ENCODE results near the gene BOLL.

The BOLL gene

DNA sequence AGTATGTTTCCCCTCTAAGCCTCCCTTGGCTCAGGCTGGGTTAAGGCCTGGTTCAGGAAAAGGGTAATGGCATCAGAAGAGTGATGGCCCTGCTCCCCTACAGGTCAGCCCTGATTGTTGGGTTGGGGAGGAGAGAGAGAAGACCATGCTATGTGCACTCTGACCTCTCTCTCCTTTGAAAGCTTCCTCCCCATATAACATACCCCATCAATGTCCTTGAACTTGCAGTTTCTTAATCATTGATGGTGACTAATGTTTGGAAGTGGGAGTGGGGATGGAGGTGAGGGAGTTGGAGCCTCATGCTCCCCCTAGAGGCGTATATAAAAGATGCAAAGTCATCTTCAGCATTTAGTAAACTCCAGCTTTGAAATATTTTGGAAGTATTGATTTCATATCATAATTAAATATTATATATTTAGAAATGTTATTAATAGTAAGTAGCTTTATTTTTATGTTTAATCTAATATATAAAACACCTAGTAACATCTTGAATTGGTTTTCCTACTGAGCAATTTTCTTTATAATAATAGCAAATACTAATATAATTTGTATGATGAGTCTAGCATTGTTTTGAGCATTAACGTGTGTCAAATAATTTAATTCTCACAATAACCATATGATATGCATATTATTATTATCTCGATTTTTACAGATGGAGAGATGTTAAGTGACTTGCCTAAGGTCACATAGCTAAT lies 28.1 kb upstream of the BOLL start:
- Histone ChIP-seq H3K9me2 (replicated peaks; ENCODE audit: control insufficient read depth, low read length) (no peaks in the 10 kb centered on the region; the same call in 1 of the 2 replicates), H3K4me2 (ENCODE audit: low read length) (no peak overlapping the region), H3K79me2 (ENCODE audit: control insufficient read depth, low read length) (no peaks in the 10 kb centered on the region), H3K36me3 (ENCODE audit: control insufficient read depth, low read length) (no peaks in the 10 kb centered on the region), H3K27ac (ENCODE audit: low read depth, low read length) (no peak overlapping the region), H4K20me1 (ENCODE audit: control insufficient read depth, insufficient read depth, low read depth, low read length) (no peaks in the 10 kb centered on the region), H3K27me3 (ENCODE audit: control insufficient read depth, low read length) (peaks cover 38% of the 10 kb centered on the region), H3K4me3 (ENCODE audit: low read length) (no peak overlapping the region), H3K4me1 (ENCODE audit: control insufficient read depth, low read length) (no peaks in the 10 kb centered on the region), H3K9me3 (ENCODE audit: control insufficient read depth, insufficient read depth, low read length) (no peaks in the 10 kb centered on the region), H3F3A (ENCODE audit: control insufficient read depth, insufficient read depth) (no peaks in the 10 kb centered on the region)
- TF ChIP-seq EZH2phosphoT487 (IDR thresholded peaks at IDR 0.05; ENCODE audit: borderline replicate concordance, low read length): no peak
- TF ChIP-seq, protein P1, sequence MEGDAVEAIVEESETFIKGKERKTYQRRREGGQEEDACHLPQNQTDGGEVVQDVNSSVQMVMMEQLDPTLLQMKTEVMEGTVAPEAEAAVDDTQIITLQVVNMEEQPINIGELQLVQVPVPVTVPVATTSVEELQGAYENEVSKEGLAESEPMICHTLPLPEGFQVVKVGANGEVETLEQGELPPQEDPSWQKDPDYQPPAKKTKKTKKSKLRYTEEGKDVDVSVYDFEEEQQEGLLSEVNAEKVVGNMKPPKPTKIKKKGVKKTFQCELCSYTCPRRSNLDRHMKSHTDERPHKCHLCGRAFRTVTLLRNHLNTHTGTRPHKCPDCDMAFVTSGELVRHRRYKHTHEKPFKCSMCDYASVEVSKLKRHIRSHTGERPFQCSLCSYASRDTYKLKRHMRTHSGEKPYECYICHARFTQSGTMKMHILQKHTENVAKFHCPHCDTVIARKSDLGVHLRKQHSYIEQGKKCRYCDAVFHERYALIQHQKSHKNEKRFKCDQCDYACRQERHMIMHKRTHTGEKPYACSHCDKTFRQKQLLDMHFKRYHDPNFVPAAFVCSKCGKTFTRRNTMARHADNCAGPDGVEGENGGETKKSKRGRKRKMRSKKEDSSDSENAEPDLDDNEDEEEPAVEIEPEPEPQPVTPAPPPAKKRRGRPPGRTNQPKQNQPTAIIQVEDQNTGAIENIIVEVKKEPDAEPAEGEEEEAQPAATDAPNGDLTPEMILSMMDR (IDR thresholded peaks at IDR 0.05; ENCODE audit: low read depth, low read length, poor library complexity, severe bottlenecking): peak; percentile 65

DNA sequence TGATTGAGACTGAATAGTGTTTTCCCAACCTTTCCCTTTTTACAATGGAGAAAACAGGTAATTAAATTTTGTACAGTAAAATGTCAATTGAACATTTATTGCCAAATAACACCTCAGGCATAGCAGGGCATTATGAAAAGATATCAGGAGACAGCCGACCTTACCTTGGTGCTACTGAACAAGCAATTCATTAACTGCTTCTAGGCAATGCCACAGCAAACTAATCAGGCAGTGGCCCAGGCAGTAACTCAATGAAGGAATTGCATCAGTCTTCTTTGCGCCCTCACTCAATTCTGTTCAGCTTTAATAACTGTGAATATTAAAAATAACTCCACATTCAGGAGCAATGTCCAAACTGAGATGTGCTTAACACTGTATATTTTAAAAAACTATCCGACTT lies 25.4 kb upstream of the BOLL start:
- Histone ChIP-seq H4K20me1 (ENCODE audit: control insufficient read depth, insufficient read depth, low read depth, low read length) (no peaks in the 10 kb centered on the region), H3K9me3 (ENCODE audit: control insufficient read depth, insufficient read depth, low read length) (no peaks in the 10 kb centered on the region), H3F3A (ENCODE audit: control insufficient read depth, insufficient read depth) (no peaks in the 10 kb centered on the region), H3K27ac (ENCODE audit: low read depth, low read length) (no peak overlapping the region), H3K36me3 (ENCODE audit: control insufficient read depth, low read length) (no peaks in the 10 kb centered on the region), H3K4me1 (ENCODE audit: control insufficient read depth, low read length) (no peaks in the 10 kb centered on the region), H3K79me2 (ENCODE audit: control insufficient read depth, low read length) (no peaks in the 10 kb centered on the region), H3K9me2 (replicated peaks; ENCODE audit: control insufficient read depth, low read length) (no peaks in the 10 kb centered on the region), H3K27me3 (ENCODE audit: control insufficient read depth, low read length) (peaks cover 62% of the 10 kb centered on the region), H3K4me3 (ENCODE audit: low read length) (no peak overlapping the region), H3K4me2 (ENCODE audit: low read length) (no peak overlapping the region)
- TF ChIP-seq, protein P1 (IDR thresholded peaks at IDR 0.05; ENCODE audit: low read depth, low read length, poor library complexity, severe bottlenecking): no peak
- no peak for TF ChIP-seq EZH2phosphoT487 (IDR thresholded peaks at IDR 0.05; ENCODE audit: borderline replicate concordance, low read length)

DNA sequence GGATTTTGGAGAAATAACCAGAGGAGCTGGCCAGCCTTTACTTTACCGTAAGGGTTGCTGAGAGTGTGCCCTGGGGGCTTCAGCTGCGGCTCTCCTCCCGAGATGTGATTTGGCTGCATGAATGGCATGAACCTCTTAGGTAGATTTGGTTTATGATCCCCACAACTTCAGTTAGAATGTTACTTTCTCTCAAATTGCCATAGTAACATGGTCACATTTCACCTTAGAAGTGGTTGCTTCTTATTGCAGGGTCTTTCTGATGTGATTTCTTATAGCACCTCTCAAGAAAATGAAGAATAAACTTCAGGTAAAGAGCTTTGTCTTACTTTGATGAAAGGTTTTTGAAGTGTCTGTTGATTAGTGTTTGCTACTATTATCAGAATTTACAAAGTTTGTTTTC lies 24.9 kb upstream of the BOLL start:
- H3F3A ChIP-seq (ENCODE audit: control insufficient read depth, insufficient read depth): no peaks in the 10 kb centered on the region
- no peak overlapping the region for H3K27ac ChIP-seq (ENCODE audit: low read depth, low read length)
- no peaks in the 10 kb centered on the region for H3K9me3 ChIP-seq (ENCODE audit: control insufficient read depth, insufficient read depth, low read length)
- peaks cover 64% of the 10 kb centered on the region for H3K27me3 ChIP-seq (ENCODE audit: control insufficient read depth, low read length)
- TF ChIP-seq, protein P1 (IDR thresholded peaks at IDR 0.05; ENCODE audit: low read depth, low read length, poor library complexity, severe bottlenecking): no peak
- no peak for TF ChIP-seq EZH2phosphoT487 (IDR thresholded peaks at IDR 0.05; ENCODE audit: borderline replicate concordance, low read length)
- H3K79me2 ChIP-seq (ENCODE audit: control insufficient read depth, low read length): no peaks in the 10 kb centered on the region
- H3K4me2 ChIP-seq (ENCODE audit: low read length): no peak overlapping the region
- no peak overlapping the region for H3K4me3 ChIP-seq (ENCODE audit: low read length)
- H3K9me2 ChIP-seq (replicated peaks; ENCODE audit: control insufficient read depth, low read length): no peaks in the 10 kb centered on the region
- H4K20me1 ChIP-seq (ENCODE audit: control insufficient read depth, insufficient read depth, low read depth, low read length): no peaks in the 10 kb centered on the region
- H3K36me3 ChIP-seq (ENCODE audit: control insufficient read depth, low read length): no peaks in the 10 kb centered on the region
- H3K4me1 ChIP-seq (ENCODE audit: control insufficient read depth, low read length): peaks cover 3% of the 10 kb centered on the region; the same call in 1 of the 2 replicates

Data from DOHH2 (cell line).